SK-N-SH (cell line): Measurements from ENCODE around the gene ISYNA1. TPM values are rescaled to one million over a fixed set of nuclear protein-coding genes. Genes with fewer than 3 reads are reported as not detected.

ENCODE experiments used
- CTCF ChIA-PET: fragments of 300-600, 350-600 bp; formaldehyde crosslinking; extraction: SDS; loops from one replicate; lab custom pipeline; 2021; lab: Yijun Ruan, JAX
- POLR2A ChIA-PET: fragments of 350-600 bp; sonication (Branson Sonifier 250); formaldehyde crosslinking; extraction: SDS; loops from one replicate; lab custom pipeline; 2020; ENCODE audit warnings: antibody characterized with exemption, inconsistent platforms; lab: Yijun Ruan, JAX
- DNase-seq: peaks from one replicate; pipeline ENCODE4 v3.0.0; 2012
- H2AFZ ChIP-seq: fragments of 200-600 bp; sonication (generic); 2 replicates; pipeline ENCODE4 v1.8.1; 2016; ENCODE audit warnings: antibody characterized with exemption, mild to moderate bottlenecking, low read depth
- H3F3A ChIP-seq: fragments of 200-600 bp; sonication (generic); replicated peaks from 2 replicates; pipeline ENCODE3; 2016; ENCODE audit warnings: antibody characterized with exemption, mild to moderate bottlenecking; ENCODE audit not compliant: insufficient read depth
- H3K27ac ChIP-seq, 2 experiments: fragments of 200-500 bp in 1 of 2; fragments of 200-600 bp in 1 of 2; sonication (Bioruptor generic) in 1 of 2; sonication (generic), shearing (Covaris generic) in 1 of 2; 2 replicates each; pipeline versions ENCODE4 v1.5.1 to v1.6.1; 2014 to 2016; ENCODE audit warnings: low read depth in 2 of 2, inconsistent platforms in 1 of 2, low read length in 1 of 2, mild to moderate bottlenecking in 1 of 2, mixed read lengths in 1 of 2
- H3K27me3 ChIP-seq: fragments of 200-600 bp; sonication (generic), shearing (Covaris generic); 2 replicates; pipeline ENCODE4 v1.6.1; 2016; ENCODE audit warnings: mixed run types; ENCODE audit not compliant: insufficient read depth
- H3K36me3 ChIP-seq, 2 experiments: fragments of 200-500 bp in 1 of 2; fragments of 200-600 bp in 1 of 2; sonication (Bioruptor generic) in 1 of 2; sonication (generic) in 1 of 2; replicated peaks in 1 of 2; 2 replicates each; pipeline versions ENCODE3 to v1.5.1; 2014 to 2016; ENCODE audit warnings: low read length in 1 of 2, mild to moderate bottlenecking in 1 of 2; ENCODE audit not compliant: insufficient read depth in 2 of 2, control insufficient read depth in 1 of 2
- H3K4me1 ChIP-seq, 2 experiments: fragments of 200-500 bp in 1 of 2; fragments of 200-600 bp in 1 of 2; sonication (Bioruptor generic) in 1 of 2; sonication (generic), shearing (Covaris generic) in 1 of 2; 2 replicates each; pipeline versions ENCODE4 v1.5.1 to v1.6.1; 2014 to 2016; ENCODE audit warnings: low read depth in 1 of 2, low read length in 1 of 2, mixed run types in 1 of 2; ENCODE audit not compliant: insufficient read depth in 2 of 2, control insufficient read depth in 1 of 2
- H3K4me2 ChIP-seq: fragments of 200-600 bp; sonication (generic), shearing (Covaris generic); 2 replicates; pipeline ENCODE4 v1.6.1; 2017; ENCODE audit warnings: mixed run types
- H3K4me3 ChIP-seq, 2 experiments: fragments of 200-500 bp in 1 of 2; fragments of 200-600 bp in 1 of 2; sonication (Bioruptor generic) in 1 of 2; sonication (generic), shearing (Covaris generic) in 1 of 2; 2 replicates each; pipeline versions ENCODE4 v1.5.1 to v1.8.1; 2014 to 2016; ENCODE audit warnings: low read depth in 2 of 2, inconsistent platforms in 1 of 2, low read length in 1 of 2, mild to moderate bottlenecking in 1 of 2, mixed read lengths in 1 of 2, moderate library complexity in 1 of 2
- H3K79me2 ChIP-seq: fragments of 200-600 bp; sonication (generic); 2 replicates; pipeline ENCODE4 v1.8.1; 2017; ENCODE audit warnings: mild to moderate bottlenecking; ENCODE audit not compliant: insufficient read depth
- H3K9ac ChIP-seq: fragments of 200-600 bp; sonication (generic); 2 replicates; pipeline ENCODE4 v1.6.1; 2017; ENCODE audit warnings: mixed run types
- H3K9me2 ChIP-seq: fragments of 200-600 bp; sonication (generic); 2 replicates; pipeline ENCODE4 v1.6.1; 2017; ENCODE audit warnings: mixed run types
- H3K9me3 ChIP-seq: fragments of 200-600 bp; sonication (generic); 2 replicates; pipeline ENCODE4 v1.6.1; 2017; ENCODE audit warnings: mixed run types, mild to moderate bottlenecking, moderate library complexity
- H4K20me1 ChIP-seq: fragments of 200-600 bp; sonication (generic); 2 replicates; pipeline ENCODE4 v1.6.1; 2017; ENCODE audit warnings: mild to moderate bottlenecking, mixed run types; ENCODE audit not compliant: insufficient read depth
- ELF1 ChIP-seq: IDR thresholded peaks from 2 replicates; pipeline ENCODE4 v1.4.0; 2012
- EP300 ChIP-seq, 2 experiments: IDR thresholded peaks; 2 replicates each; pipeline versions ENCODE4 v1.4.0 to v1.6.1; 2012; ENCODE audit warnings: borderline replicate concordance in 1 of 2, low read depth in 1 of 2, low read length in 1 of 2
- EZH2phosphoT487 ChIP-seq: fragments of 200-600 bp; sonication (generic); IDR thresholded peaks from 2 replicates; pipeline ENCODE4 v1.6.1; 2017; ENCODE audit warnings: low read depth, mixed run types, mild to moderate bottlenecking, antibody characterized with exemption, moderate library complexity, borderline replicate concordance
- FOSL2 ChIP-seq: IDR thresholded peaks from 2 replicates; pipeline ENCODE4 v1.4.0; 2012; ENCODE audit warnings: low read depth, mild to moderate bottlenecking, moderate library complexity, borderline replicate concordance
- FOXM1 ChIP-seq: IDR thresholded peaks from 2 replicates; pipeline ENCODE4 v1.4.0; 2012; ENCODE audit warnings: low read depth, mild to moderate bottlenecking
- GABPA ChIP-seq: IDR thresholded peaks from 2 replicates; pipeline ENCODE4 v1.4.0; 2012; ENCODE audit warnings: low read depth, mild to moderate bottlenecking
- GATA2 ChIP-seq: sonication (generic); formaldehyde crosslinking; IDR thresholded peaks from 2 replicates; pipeline ENCODE4 v1.5.0; 2020; ENCODE audit warnings: mild to moderate bottlenecking, missing genetic modification reagents
- JUND ChIP-seq: IDR thresholded peaks from 2 replicates; pipeline ENCODE4 v1.4.0; 2012
- MXI1 ChIP-seq: IDR thresholded peaks from 2 replicates; pipeline ENCODE4 v1.6.1; 2012; ENCODE audit warnings: mild to moderate bottlenecking, low read depth, low read length, improper control_type of control experiment
- NRF1 ChIP-seq: IDR thresholded peaks from 2 replicates; pipeline ENCODE4 v1.6.1; 2012; ENCODE audit warnings: low read depth, mild to moderate bottlenecking, low read length
- RAD21 ChIP-seq: IDR thresholded peaks from 2 replicates; pipeline ENCODE4 v1.6.1; 2012; ENCODE audit warnings: mild to moderate bottlenecking, low read length
- RCOR1 ChIP-seq: fragments of 150-350 bp; IDR thresholded peaks from 2 replicates; pipeline ENCODE4 v1.6.1; 2017; ENCODE audit warnings: antibody characterized with exemption, low read length
- RFX5 ChIP-seq: IDR thresholded peaks from 2 replicates; pipeline ENCODE4 v1.6.1; 2012; ENCODE audit warnings: mild to moderate bottlenecking, improper control_type of control experiment, low read length
- RXRA ChIP-seq: IDR thresholded peaks from 2 replicates; pipeline ENCODE4 v1.4.0; 2012; ENCODE audit warnings: low read depth, mild to moderate bottlenecking, borderline replicate concordance
- SIN3A ChIP-seq: IDR thresholded peaks from 2 replicates; pipeline ENCODE4 v1.6.1; 2012; ENCODE audit warnings: low read depth, mild to moderate bottlenecking, low read length, moderate library complexity, borderline replicate concordance
- TAF1 ChIP-seq: IDR thresholded peaks from 2 replicates; pipeline ENCODE4 v1.6.1; 2012; ENCODE audit warnings: low read depth, mild to moderate bottlenecking, low read length, moderate library complexity, borderline replicate concordance
- TCF12 ChIP-seq: IDR thresholded peaks from 2 replicates; pipeline ENCODE4 v1.4.0; 2012
- USF2 ChIP-seq: fragments of 150-350 bp; IDR thresholded peaks from 2 replicates; pipeline ENCODE4 v1.6.1; 2017; ENCODE audit warnings: antibody characterized with exemption, low read length, low read depth, borderline replicate concordance
- WGBS: methylation state at CpG from one replicate; pipeline ENCODE4 v1.1.6; 2017; ENCODE audit warnings: low lambda C conversion rate; 5-methylcytosine and 5-hydroxymethylcytosine counted together
- polyA plus RNA-seq, 3 experiments: library from polyadenylated mRNA; depleted of rRNA; stranded (reverse); fragments of >200 nt; gene quantifications; 2 replicates each; pipeline ENCODE4 v1.2.3, GENCODE V29; 2012
- TF ChIP-seq, protein P1 (sequence below): IDR thresholded peaks from 2 replicates; pipeline ENCODE4 v1.4.0; 2012; ENCODE audit warnings: low read depth, borderline replicate concordance
- TF ChIP-seq, protein P2 (sequence below): IDR thresholded peaks from 2 replicates; pipeline ENCODE4 v1.4.0; 2012; ENCODE audit warnings: low read depth

ISYNA1 gene
- polyA plus RNA-seq, 1 of the 3 experiments (the other 2 are of a cell fraction): 48.0 TPM

- TF ChIP-seq NRF1 (no peak), TAF1 (no peak), FOXM1 (no peak), RCOR1 (no peak), JUND (no peak), ELF1 (no peak)
These were observed 1.9 kb downstream of the ISYNA1 start (continued) for GRCh38 chr19:18435842-18436670.

GRCh38 chr19:18435178-18435841, 2.6 kb downstream of the ISYNA1 start:
- no peaks in the 10 kb centered on the region for H4K20me1 ChIP-seq

DNA sequence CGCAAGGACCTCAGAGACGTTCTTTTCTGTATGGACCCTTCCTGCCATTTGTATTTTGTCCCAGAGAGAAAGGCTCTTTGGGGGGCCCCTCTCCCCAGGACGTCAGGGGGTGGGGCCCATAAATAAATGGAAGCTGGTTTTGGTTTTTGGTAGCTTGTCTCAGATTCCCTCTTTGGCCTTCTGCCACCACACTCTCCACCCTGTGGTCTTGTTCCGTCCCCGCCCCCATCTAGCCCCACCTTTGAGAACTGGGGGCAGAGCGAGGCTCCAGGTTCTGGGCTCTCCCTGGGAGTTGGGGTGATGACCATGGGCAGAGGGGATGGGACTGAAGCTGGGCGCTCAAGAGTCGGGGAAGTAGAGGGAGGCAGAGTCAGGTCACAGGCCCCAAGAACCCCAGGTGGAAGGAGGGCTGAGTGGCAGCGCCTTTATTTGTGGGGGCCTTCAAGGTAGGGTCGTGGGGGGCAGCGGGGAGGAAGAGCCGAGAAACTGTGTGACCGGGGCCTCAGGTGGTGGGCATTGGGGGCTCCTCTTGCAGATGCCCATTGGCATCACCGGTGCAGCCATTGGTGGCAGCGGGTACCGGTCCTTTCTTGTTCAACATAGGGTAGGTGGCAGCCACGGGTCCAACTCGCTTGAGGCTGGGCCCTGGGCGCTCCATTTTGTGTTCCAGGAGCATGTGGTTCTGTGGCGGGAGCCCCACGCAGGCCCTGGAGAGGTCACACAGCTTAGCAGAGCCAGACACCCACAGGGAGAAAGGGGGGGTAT, 3.3 kb downstream of the ISYNA1 start:
- Histone ChIP-seq H3K79me2 (no peaks in the 10 kb centered on the region), H4K20me1 (no peaks in the 10 kb centered on the region), H3K9ac (no peak overlapping the region), H3K27ac (peak overlapping the region in 1 of 2 experiments; percentile 75; a peak in 2 of 4 replicates), H3K4me2 (no peak overlapping the region), H3K9me3 (no peaks in the 10 kb centered on the region), H3K36me3 (peaks cover 0 to 11% of the 10 kb centered on the region in 2 experiments), H3K4me1 (peaks cover 3 to 44% of the 10 kb centered on the region in 2 experiments; a peak in 2 of 4 replicates), H3K27me3 (no peaks in the 10 kb centered on the region), H3K9me2 (no peaks in the 10 kb centered on the region), H2AFZ (no peak overlapping the region), H3K4me3 (no peak overlapping the region), H3F3A (peaks cover 10% of the 10 kb centered on the region)
- no peak for DNase-seq
- TF ChIP-seq USF2 (no peak), RXRA (no peak), TAF1 (no peak), GATA2 (CRISPR knock-in tag) (no peak), JUND (no peak), RAD21 (no peak), EZH2phosphoT487 (no peak), MXI1 (no peak), RFX5 (no peak), EP300 (IDR thresholded peaks at IDR 0.05; ENCODE audit: borderline replicate concordance in 1 of 2, low read depth in 1 of 2, low read length in 1 of 2) (no peak), FOSL2 (no peak), TCF12 (no peak)
- TF ChIP-seq, protein P1, sequence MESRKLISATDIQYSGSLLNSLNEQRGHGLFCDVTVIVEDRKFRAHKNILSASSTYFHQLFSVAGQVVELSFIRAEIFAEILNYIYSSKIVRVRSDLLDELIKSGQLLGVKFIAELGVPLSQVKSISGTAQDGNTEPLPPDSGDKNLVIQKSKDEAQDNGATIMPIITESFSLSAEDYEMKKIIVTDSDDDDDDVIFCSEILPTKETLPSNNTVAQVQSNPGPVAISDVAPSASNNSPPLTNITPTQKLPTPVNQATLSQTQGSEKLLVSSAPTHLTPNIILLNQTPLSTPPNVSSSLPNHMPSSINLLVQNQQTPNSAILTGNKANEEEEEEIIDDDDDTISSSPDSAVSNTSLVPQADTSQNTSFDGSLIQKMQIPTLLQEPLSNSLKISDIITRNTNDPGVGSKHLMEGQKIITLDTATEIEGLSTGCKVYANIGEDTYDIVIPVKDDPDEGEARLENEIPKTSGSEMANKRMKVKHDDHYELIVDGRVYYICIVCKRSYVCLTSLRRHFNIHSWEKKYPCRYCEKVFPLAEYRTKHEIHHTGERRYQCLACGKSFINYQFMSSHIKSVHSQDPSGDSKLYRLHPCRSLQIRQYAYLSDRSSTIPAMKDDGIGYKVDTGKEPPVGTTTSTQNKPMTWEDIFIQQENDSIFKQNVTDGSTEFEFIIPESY: no peak
- TF ChIP-seq, protein P2, sequence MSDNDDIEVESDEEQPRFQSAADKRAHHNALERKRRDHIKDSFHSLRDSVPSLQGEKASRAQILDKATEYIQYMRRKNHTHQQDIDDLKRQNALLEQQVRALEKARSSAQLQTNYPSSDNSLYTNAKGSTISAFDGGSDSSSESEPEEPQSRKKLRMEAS: no peak
- CTCF ChIA-PET: interaction anchor here (0.8 to 2.7 kb wide), 6 partner anchors 16 to 412 kb away, joined by 3 to 9 read pairs (median 5); partner anchors contain the start of gene SSBP4
- 95% methylated on average over 15 of the region's 21 CpGs for WGBS
- POLR2A ChIA-PET: interaction anchor here (0.9 to 2.5 kb wide), 2 partner anchors 15 to 46 kb away, joined by 3 to 13 read pairs; partner anchors contain the start of gene SSBP4

More at GRCh38 chr19:18435178-18435841, 2.6 kb downstream of the ISYNA1 start:
- peaks cover 0 to 10% of the 10 kb centered on the region in 2 experiments for H3K36me3 ChIP-seq
- H3K4me3 ChIP-seq: no peak overlapping the region
- H3F3A ChIP-seq: peaks cover 15% of the 10 kb centered on the region
- DNase-seq: no peak
- no peak overlapping the region for H3K9ac ChIP-seq
- H3K4me1 ChIP-seq: peaks cover 0 to 36% of the 10 kb centered on the region in 2 experiments; a peak in 2 of 4 replicates
- H2AFZ ChIP-seq: no peak overlapping the region
- no peak overlapping the region for H3K27ac ChIP-seq
- H3K79me2 ChIP-seq: no peaks in the 10 kb centered on the region
- POLR2A ChIA-PET: interaction anchor here (0.9 kb wide), 1 partner anchor 47 kb away, joined by 3 read pairs; no protein-coding TSS in a partner anchor
- CTCF ChIA-PET: interaction anchor here (0.8 to 2.7 kb wide), 6 partner anchors 15 to 85 kb away, joined by 3 to 9 read pairs (median 4); partner anchors contain the start of gene SSBP4
- no peaks in the 10 kb centered on the region for H3K27me3 ChIP-seq
- WGBS: 99% methylated on average over 19 of the region's 49 CpGs
- H3K4me2 ChIP-seq: no peak overlapping the region
- no peaks in the 10 kb centered on the region for H3K9me3 ChIP-seq
- no peaks in the 10 kb centered on the region for H3K9me2 ChIP-seq
- no peak for TF ChIP-seq FOXM1
- no peak for TF ChIP-seq SIN3A
- TF ChIP-seq GABPA: no peak
- TF ChIP-seq, all 33 proteins: peak for 0
